GM13977 (cell line): ENCODE measurements around the gene GALT.
"Not testable (repeated sequence)": the region's sequence is repeated elsewhere in the genome, so short reads cannot be mapped to it uniquely, and the experiment has no call there.

Experiments used
- DNase-seq: peaks from one replicate; pipeline ENCODE4 v3.0.0; 2012; ENCODE audit warnings: low spot score
- in situ Hi-C: fragments of 300-500 bp; cut with MboI; formaldehyde crosslinking; loops from one replicate; pipeline ENCODE4 v1.12.0; 2022; ENCODE audit warnings: low sequenced_read_pairs, low pct_unique_long_range_greater_than_20kb, mixed read lengths, inconsistent platforms; ENCODE audit not compliant: unreplicated experiment
- TF ChIP-seq, protein P1 (sequence below): IDR thresholded peaks from 2 replicates; pipeline ENCODE4 v1.5.1; 2012; ENCODE audit warnings: mild to moderate bottlenecking, control low read depth; ENCODE audit not compliant: insufficient read depth; ENCODE audit errors: extremely low read depth, missing control alignments

GALT gene

DNA sequence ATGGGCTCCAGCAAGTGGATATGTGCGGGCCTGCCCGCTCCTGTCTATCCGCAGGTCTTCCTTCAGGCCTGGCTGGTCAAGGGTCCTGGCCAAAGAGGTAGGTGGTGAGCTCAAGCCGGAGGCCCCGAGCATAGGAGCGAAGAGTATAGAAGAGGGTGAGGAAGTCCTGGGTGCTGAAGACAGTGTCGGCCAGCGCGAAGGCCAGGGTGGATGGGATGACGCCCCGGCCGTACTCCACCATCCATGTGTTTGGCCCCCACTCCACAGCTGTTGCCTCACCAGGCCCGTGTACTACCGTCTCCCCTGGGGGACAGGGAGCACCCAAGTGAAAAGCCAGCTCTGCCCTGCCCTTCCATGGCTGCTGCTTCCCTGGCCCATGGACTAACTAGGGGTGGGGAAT lies 10.9 kb upstream of the GALT start:
- TF ChIP-seq, protein P1, sequence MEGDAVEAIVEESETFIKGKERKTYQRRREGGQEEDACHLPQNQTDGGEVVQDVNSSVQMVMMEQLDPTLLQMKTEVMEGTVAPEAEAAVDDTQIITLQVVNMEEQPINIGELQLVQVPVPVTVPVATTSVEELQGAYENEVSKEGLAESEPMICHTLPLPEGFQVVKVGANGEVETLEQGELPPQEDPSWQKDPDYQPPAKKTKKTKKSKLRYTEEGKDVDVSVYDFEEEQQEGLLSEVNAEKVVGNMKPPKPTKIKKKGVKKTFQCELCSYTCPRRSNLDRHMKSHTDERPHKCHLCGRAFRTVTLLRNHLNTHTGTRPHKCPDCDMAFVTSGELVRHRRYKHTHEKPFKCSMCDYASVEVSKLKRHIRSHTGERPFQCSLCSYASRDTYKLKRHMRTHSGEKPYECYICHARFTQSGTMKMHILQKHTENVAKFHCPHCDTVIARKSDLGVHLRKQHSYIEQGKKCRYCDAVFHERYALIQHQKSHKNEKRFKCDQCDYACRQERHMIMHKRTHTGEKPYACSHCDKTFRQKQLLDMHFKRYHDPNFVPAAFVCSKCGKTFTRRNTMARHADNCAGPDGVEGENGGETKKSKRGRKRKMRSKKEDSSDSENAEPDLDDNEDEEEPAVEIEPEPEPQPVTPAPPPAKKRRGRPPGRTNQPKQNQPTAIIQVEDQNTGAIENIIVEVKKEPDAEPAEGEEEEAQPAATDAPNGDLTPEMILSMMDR = no peak
- in situ Hi-C loops = no loop called here

DNA sequence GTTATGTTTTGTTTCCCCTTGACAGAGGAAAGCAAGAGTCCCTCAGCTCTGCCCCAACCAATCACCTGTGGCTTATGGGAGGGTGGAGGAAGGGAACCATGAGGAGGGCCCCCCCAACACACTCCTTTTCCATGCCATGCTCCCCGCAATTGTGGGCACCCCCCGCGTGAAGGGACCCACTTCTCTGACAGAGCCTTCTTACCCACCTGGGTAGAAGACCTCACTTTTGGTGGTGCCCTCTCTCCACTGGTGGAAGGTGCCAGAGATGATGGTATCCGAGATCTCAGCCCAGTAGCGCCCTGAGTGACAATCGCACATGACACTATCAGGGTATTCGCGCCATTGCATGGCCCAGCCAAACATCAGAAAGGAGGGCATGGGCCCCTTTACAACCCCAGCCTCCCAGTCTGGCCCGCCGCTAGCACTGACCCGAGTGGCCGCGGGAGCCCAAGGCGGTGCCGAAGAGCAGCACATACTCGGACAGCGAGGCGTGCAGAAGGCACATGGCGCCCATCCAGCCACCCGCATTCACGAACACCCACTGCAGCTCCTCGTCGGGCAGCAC lies 9.6 kb upstream of the GALT start:
- in situ Hi-C loops = no loop called here
- DNase-seq = no peak
- TF ChIP-seq, protein P1 = no peak

More for the DNA sequence above, 10.9 kb upstream of the GALT start:
- DNase-seq = no peak

DNA sequence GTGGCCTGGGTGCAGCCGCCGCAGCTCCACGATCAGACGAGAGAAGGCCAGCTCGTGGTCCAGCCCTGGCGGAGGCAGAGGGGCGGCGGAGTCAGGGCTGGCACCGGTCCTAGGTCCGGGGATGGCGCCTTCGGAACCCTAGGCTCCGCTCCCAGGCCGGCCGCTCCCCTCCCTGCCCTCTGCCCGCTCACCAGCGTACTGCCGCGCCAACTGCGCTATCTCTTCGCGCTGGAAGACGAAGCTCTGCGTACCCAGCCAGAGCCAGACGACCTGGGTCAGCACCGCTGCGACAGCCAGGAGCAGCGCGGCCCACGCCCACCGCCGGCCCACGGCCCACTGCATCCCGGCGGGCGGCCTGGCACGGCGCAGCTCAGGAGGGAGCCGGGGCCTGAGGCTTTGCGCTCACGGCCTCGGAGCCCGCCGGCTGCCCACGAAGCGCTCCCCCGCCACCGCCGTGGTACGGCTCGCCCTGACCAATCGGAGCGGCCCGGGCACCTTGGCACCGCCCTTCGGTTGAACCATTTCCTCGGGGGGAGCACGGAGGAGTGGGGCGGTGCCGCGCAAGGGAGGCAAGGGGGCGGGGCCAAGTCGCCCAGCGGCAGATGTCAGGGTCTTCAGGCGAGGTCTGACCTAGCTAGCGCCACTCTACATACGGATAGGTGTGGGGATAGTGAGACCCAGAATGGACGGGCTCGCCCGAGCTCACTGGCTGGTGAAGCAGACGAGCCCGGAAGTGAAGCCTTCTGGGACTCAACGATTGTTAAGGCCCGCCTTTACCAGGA lies 8.9 kb upstream of the GALT start, which contains the start of gene SIGMAR1:
TSS of gene SIGMAR1 (minus strand) at position 432 of the 782 bp plus-strand sequence. CDS start at position 342, 90 bp downstream.
- TF ChIP-seq, protein P1 = no peak
- peak; percentile 95 for DNase-seq
- in situ Hi-C loops = no loop called here

DNA sequence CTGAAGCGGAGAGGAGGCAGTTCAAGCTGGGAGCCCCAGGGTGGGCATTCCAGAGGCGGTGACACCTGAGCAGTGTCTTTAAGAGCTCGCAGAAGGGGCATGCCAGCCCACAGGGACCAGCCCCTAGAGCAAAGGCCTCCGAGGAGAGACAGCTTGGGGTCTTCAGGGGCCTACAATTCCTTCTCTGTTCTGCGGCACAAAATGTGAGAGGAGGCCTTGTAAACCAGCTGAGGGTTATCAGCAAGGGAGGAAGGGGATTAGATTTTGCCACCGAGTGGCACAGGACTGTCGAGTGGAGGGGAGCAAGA lies 8.4 kb upstream of the GALT start:
- in situ Hi-C loops = no loop called here
- TF ChIP-seq, protein P1 = no peak
- DNase-seq = no peak

DNA sequence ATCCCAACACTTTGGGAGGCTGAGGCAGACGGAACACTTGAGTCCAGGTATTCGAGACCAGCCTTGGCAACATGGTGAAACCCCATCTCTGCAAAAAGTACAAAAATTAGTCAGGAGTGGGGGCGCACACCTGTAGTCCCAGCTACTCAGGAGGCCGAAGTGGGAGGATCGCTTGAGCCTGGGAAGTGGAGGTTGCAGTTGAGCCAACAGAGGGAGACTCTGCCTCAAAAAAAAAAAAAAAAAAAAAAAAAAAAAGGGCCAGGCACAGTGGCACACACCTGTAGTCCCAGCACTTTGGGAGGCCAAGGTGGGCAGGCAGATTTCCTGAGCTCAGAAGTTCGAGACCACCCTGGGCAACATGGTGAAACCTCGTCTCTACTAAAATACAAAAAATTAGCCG lies 7.2 kb upstream of the GALT start:
- in situ Hi-C loops, DNase-seq: not testable (repeated sequence)

DNA sequence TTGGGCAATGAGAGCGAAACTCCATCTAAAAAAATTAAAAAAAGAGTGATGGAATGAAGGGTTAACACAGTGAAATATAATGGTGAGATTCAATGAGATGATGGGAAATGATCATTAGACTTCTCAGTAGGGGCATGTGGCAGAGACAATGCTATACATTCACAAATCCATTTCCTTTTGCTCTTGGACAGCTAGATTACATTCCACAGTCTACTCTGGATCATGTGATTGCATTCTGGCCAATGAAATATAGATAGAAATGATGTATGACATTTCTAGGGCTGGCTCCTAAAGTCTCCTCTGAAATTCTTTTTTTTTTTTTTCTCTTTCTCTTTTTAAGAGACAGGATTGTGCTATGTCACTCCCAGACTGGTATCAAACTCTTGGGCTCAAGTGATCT lies 3.8 kb upstream of the GALT start:
- no peak for DNase-seq
- TF ChIP-seq, protein P1 = no peak
- in situ Hi-C loops = no loop called here

DNA sequence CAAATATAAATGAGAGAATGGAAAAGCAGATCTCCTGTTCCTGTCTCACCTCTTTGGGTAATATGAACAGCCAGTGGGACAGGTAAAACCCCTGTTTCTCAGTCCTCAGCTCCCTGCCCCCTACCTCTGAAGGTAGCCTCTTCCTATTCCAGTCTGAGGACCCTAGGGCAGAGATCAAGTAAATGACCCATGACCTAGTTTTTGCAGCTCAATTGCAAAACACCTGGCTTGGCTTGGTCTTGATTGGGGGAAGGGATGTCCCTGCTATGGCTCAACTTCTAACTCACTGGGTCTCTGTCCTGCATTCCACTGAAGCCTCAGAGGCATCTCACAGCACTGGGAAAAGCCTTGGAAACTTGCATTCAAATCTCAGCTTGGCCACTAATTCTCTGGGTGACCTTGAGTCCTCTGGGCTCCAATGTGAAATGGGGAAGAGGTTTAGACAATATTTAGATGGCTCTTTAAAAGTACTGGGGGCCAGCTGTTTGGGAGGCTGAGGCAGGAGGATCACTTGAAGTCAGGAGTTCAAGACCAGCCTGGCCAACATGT lies 1.6 kb upstream of the GALT start:
- in situ Hi-C loops = no loop called here
- no peak for DNase-seq

More for the DNA sequence above, 1.6 kb upstream of the GALT start:
- TF ChIP-seq, protein P1 = no peak
